HL-60/S4 treated with phorbol 12-myristate 13-acetate at 8.2 ng/mL for 4 days and 3 days (cell line): ENCODE data around the gene EXD3.
"Not testable (repeated sequence)": the region's sequence is repeated elsewhere in the genome, so short reads cannot be mapped to it uniquely, and the experiment has no call there.

Experiments
- in situ Hi-C: fragments of 300-500 bp; cut with MboI; formaldehyde crosslinking; loops from 2 replicates; pipeline ENCODE4 v1.15.0; 2022; ENCODE audit warnings: low sequenced_read_pairs

Gene EXD3

GRCh38 chr9:137458194-137459151 is 35.5 kb upstream of the EXD3 start:
- in situ Hi-C loops: no loop called here

- in situ Hi-C loops: no loop called here
Measured at GRCh38 chr9:137457406-137458193, 34.6 kb upstream of the EXD3 start.

- in situ Hi-C loops: no loop called here
Measured at GRCh38 chr9:137456864-137457405, 34.0 kb upstream of the EXD3 start.

- in situ Hi-C loops: no loop called here
Measured at GRCh38 chr9:137456061-137456863, 33.3 kb upstream of the EXD3 start.

- in situ Hi-C loops: no loop called here
Measured at GRCh38 chr9:137455359-137455991, 32.5 kb upstream of the EXD3 start.

GRCh38 chr9:137454597-137455358 is 31.8 kb upstream of the EXD3 start:
- in situ Hi-C loops: no loop called here

- in situ Hi-C loops: no loop called here
Measured at GRCh38 chr9:137454145-137454596, 31.2 kb upstream of the EXD3 start.

GRCh38 chr9:137453643-137454081 is 30.7 kb upstream of the EXD3 start:
- in situ Hi-C loops: no loop called here

- in situ Hi-C loops: no loop called here
Measured at GRCh38 chr9:137452761-137453642, 30.0 kb upstream of the EXD3 start.

- in situ Hi-C loops: no loop called here
Measured at GRCh38 chr9:137452006-137452760, 29.2 kb upstream of the EXD3 start.

GRCh38 chr9:137451264-137452005 is 28.5 kb upstream of the EXD3 start:
- in situ Hi-C loops: not testable (repeated sequence)

- in situ Hi-C loops: not testable (repeated sequence)
Measured at GRCh38 chr9:137450539-137451222, 27.7 kb upstream of the EXD3 start.

- in situ Hi-C loops: no loop called here
Measured at GRCh38 chr9:137449931-137450538, 27.1 kb upstream of the EXD3 start.

GRCh38 chr9:137449081-137449844 is 26.3 kb upstream of the EXD3 start:
- in situ Hi-C loops: no loop called here

GRCh38 chr9:137448602-137448962 is 25.6 kb upstream of the EXD3 start:
- in situ Hi-C loops: no loop called here
